ENCODE data around the gene SLC15A4.

The SLC15A4 gene

GRCh38 chr12:128766738-128767501, 56.8 kb downstream of the SLC15A4 start:
- Histone ChIP-seq H3K4me3 (ENCODE audit: low read length) (no peak overlapping the region), H3K27me3 (ENCODE audit: insufficient read depth, low read length) (peaks cover 6% of the 10 kb centered on the region), H3K9me3 (ENCODE audit: low read length) (no peaks in the 10 kb centered on the region), H2AFZ (ENCODE audit: low read depth, low read length) (no peak overlapping the region), H3K4me1 (ENCODE audit: insufficient read depth, low read length) (no peaks in the 10 kb centered on the region), H3K36me3 (ENCODE audit: insufficient read depth, low read length) (no peaks in the 10 kb centered on the region)

DNA sequence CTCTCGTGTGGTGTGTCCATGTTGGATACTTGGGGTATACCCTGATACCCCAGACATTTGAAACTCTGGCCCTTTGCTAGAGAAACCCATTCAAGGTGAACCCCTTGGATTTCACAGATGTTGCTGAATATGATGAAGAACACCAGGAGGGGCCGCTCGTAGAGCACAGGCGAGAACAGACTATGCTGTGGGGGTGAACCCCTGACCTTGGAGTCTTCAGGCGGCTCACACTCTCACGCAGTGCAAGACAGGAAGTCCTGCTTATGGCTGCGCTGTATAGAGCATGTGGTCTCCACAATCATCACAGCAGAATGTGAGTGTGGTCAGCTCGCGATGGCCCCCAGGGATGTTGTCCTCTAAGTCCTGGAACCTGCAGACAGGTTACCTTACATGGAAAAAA, 60.4 kb downstream of the SLC15A4 start:
- Histone ChIP-seq H3K9me3 (ENCODE audit: low read length) (no peaks in the 10 kb centered on the region), H3K27me3 (ENCODE audit: insufficient read depth, low read length) (peaks cover 6% of the 10 kb centered on the region), H3K4me1 (ENCODE audit: insufficient read depth, low read length) (no peaks in the 10 kb centered on the region), H3K36me3 (ENCODE audit: insufficient read depth, low read length) (no peaks in the 10 kb centered on the region), H3K4me3 (ENCODE audit: low read length) (no peak overlapping the region), H2AFZ (ENCODE audit: low read depth, low read length) (no peak overlapping the region)

DNA sequence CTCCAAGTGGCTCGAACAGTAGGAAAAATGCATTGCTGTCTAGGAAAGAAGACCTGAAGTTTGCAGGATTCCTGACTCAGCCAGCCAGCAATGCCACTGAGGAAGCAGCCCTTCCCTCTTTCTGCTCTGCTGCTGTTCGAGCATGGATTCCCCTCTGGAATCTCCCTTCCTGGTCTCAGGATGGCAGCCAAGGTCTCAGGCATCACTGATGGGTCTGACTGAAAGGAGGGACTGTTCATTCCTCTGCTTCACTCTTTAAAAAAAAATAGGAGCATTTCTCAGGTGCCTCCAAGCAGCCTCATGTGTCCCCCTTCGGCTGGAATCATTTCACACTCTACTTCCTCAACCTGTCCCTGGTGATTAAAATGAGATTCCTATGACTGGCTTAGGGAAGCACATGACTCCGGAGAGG, 62.4 kb downstream of the SLC15A4 start:
- no peaks in the 10 kb centered on the region for H3K36me3 ChIP-seq (ENCODE audit: insufficient read depth, low read length)
- H3K4me3 ChIP-seq (ENCODE audit: low read length): no peak overlapping the region
- no peaks in the 10 kb centered on the region for H3K9me3 ChIP-seq (ENCODE audit: low read length)

DNA sequence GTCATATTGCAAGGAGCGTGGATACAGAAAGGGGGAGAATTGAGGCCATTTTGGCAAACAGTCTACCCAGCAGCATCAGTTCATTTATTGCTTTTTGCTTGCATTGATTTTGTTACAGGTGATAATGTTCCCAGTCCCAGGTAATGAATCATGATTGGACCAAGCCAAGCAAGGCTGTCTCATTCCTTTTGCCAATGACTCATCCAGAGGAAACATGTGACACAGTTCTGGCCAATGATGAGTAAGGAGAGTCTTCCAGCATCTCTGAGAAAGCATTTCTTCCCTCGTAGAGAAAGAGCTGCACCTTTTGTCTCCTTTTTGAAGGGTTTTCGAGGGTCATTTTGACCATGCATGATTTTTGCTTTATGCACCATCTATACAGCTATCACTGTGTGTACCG, 68.2 kb downstream of the SLC15A4 start:
- Histone ChIP-seq H3K36me3 (ENCODE audit: insufficient read depth, low read length) (no peaks in the 10 kb centered on the region), H3K4me1 (ENCODE audit: insufficient read depth, low read length) (no peaks in the 10 kb centered on the region), H3K9me3 (ENCODE audit: low read length) (no peaks in the 10 kb centered on the region), H3K27me3 (ENCODE audit: insufficient read depth, low read length) (no peaks in the 10 kb centered on the region), H3K4me3 (ENCODE audit: low read length) (no peak overlapping the region), H2AFZ (ENCODE audit: low read depth, low read length) (no peak overlapping the region)

More for the DNA sequence above, 62.4 kb downstream of the SLC15A4 start:
- no peaks in the 10 kb centered on the region for H3K4me1 ChIP-seq (ENCODE audit: insufficient read depth, low read length)
- H2AFZ ChIP-seq (ENCODE audit: low read depth, low read length): no peak overlapping the region
- H3K27me3 ChIP-seq (ENCODE audit: insufficient read depth, low read length): no peaks in the 10 kb centered on the region

DNA sequence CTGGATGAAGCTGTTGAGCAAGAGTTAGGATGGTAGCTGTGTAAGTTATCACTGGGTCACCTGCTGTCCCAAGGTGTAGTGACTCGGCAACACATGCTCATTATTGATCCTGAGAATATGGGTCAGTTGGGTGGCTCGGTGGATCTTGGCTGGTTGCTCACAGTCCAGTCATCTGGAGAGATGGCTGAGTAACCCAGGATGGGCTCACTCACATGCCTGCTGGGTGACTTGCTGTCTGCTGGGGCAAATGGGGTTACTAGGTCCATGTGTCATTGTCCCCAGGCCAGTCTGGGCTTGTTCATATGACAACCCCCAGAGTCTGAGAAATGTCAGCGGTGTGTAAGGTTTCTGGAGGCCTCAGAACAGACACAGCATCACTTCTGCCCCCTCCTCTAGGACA, 69.5 kb downstream of the SLC15A4 start:
- no peaks in the 10 kb centered on the region for H3K9me3 ChIP-seq (ENCODE audit: low read length)
- no peaks in the 10 kb centered on the region for H3K4me1 ChIP-seq (ENCODE audit: insufficient read depth, low read length)
- H3K27me3 ChIP-seq (ENCODE audit: insufficient read depth, low read length): no peaks in the 10 kb centered on the region
- H3K4me3 ChIP-seq (ENCODE audit: low read length): no peak overlapping the region
- H3K36me3 ChIP-seq (ENCODE audit: insufficient read depth, low read length): no peaks in the 10 kb centered on the region
- H2AFZ ChIP-seq (ENCODE audit: low read depth, low read length): no peak overlapping the region

- Histone ChIP-seq H3K36me3 (ENCODE audit: insufficient read depth, low read length) (no peaks in the 10 kb centered on the region), H3K4me3 (ENCODE audit: low read length) (no peak overlapping the region), H3K27me3 (ENCODE audit: insufficient read depth, low read length) (no peaks in the 10 kb centered on the region), H3K4me1 (ENCODE audit: insufficient read depth, low read length) (no peaks in the 10 kb centered on the region), H2AFZ (ENCODE audit: low read depth, low read length) (no peak overlapping the region), H3K9me3 (ENCODE audit: low read length) (no peaks in the 10 kb centered on the region)
These were observed 70.3 kb downstream of the SLC15A4 start for GRCh38 chr12:128753438-128753837.

DNA sequence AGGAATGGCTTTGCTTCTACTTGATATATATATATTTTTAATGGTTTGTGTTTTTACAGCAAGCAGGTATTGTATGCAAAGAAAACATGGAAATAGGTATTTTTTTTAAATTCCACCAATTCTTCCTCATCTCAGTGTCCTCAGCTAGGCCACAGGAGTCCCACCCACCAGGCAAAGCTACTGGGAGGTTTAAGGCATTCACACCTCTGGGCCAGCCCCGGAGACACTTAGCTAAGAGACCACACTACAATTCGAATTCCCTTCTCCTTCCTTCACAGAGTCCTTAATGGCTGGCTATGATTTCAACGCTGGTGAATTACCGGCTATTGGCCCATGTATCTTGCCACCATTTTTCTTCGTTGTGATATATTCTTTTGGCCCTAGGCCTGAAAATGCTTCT, 71.4 kb downstream of the SLC15A4 start:
- no peaks in the 10 kb centered on the region for H3K27me3 ChIP-seq (ENCODE audit: insufficient read depth, low read length)
- H2AFZ ChIP-seq (ENCODE audit: low read depth, low read length): no peak overlapping the region
- no peaks in the 10 kb centered on the region for H3K9me3 ChIP-seq (ENCODE audit: low read length)
- H3K36me3 ChIP-seq (ENCODE audit: insufficient read depth, low read length): no peaks in the 10 kb centered on the region
- no peak overlapping the region for H3K4me3 ChIP-seq (ENCODE audit: low read length)
- H3K4me1 ChIP-seq (ENCODE audit: insufficient read depth, low read length): no peaks in the 10 kb centered on the region

DNA sequence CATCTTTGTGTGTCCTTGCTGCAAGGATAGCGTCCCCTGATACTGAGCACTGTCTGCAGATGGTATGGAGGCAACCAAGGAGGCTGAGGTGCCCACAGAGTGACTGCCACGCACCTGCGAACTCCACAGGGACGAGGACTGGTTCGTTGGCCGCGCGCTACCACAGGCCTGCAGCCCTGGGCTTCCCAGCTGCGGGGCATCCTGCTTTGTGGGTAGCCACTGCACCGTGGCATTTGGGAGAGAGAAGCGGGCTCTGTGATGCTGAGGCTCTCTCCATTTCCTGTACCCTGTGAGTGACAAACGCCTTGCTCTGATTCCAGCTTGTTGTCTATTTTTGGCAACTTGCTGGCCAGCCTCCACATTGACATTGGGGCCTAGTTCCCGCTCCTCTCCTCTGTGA, 76.3 kb downstream of the SLC15A4 start:
- Histone ChIP-seq H3K4me3 (ENCODE audit: low read length) (no peak overlapping the region), H2AFZ (ENCODE audit: low read depth, low read length) (no peak overlapping the region), H3K36me3 (ENCODE audit: insufficient read depth, low read length) (no peaks in the 10 kb centered on the region), H3K9me3 (ENCODE audit: low read length) (no peaks in the 10 kb centered on the region), H3K27me3 (ENCODE audit: insufficient read depth, low read length) (no peaks in the 10 kb centered on the region), H3K4me1 (ENCODE audit: insufficient read depth, low read length) (peaks cover 6% of the 10 kb centered on the region)

- no peak overlapping the region for H2AFZ ChIP-seq (ENCODE audit: low read depth, low read length)
- no peak overlapping the region for H3K4me3 ChIP-seq (ENCODE audit: low read length)
- H3K4me1 ChIP-seq (ENCODE audit: insufficient read depth, low read length): peaks cover 6% of the 10 kb centered on the region
- no peaks in the 10 kb centered on the region for H3K9me3 ChIP-seq (ENCODE audit: low read length)
- no peaks in the 10 kb centered on the region for H3K27me3 ChIP-seq (ENCODE audit: insufficient read depth, low read length)
- H3K36me3 ChIP-seq (ENCODE audit: insufficient read depth, low read length): no peaks in the 10 kb centered on the region
These were observed 77.7 kb downstream of the SLC15A4 start for GRCh38 chr12:128745772-128746689.

GRCh38 chr12:128743916-128744315, 79.8 kb downstream of the SLC15A4 start:
- Histone ChIP-seq H3K9me3 (ENCODE audit: low read length) (peaks cover 2% of the 10 kb centered on the region), H3K36me3 (ENCODE audit: insufficient read depth, low read length) (no peaks in the 10 kb centered on the region), H3K4me3 (ENCODE audit: low read length) (no peak overlapping the region), H3K27me3 (ENCODE audit: insufficient read depth, low read length) (no peaks in the 10 kb centered on the region), H3K4me1 (ENCODE audit: insufficient read depth, low read length) (peaks cover 6% of the 10 kb centered on the region), H2AFZ (ENCODE audit: low read depth, low read length) (no peak overlapping the region)
